GM18867 (cell line): ENCODE data around the gene ISLR.

Source experiments
- ATAC-seq: cut with Tn5 transposase; IDR thresholded peaks from one replicate; pipeline ENCODE4 v1.9.1; 2021; ENCODE audit warnings: mild to moderate bottlenecking, moderate library complexity; ENCODE audit not compliant: unreplicated experiment

ISLR gene

GRCh38 chr15:74170875-74171578 lies 2.5 kb upstream of the ISLR start:
- no peak for ATAC-seq

GRCh38 chr15:74171965-74172541 lies 1.5 kb upstream of the ISLR start:
- ATAC-seq: no peak

- ATAC-seq: no peak
Measured at GRCh38 chr15:74172701-74173379, 670 bp upstream of the ISLR start.

GRCh38 chr15:74174219-74174957 lies 878 bp downstream of the ISLR start:
- no peak for ATAC-seq

- no peak for ATAC-seq
Measured at GRCh38 chr15:74174958-74175253, 1.4 kb downstream of the ISLR start.

- no peak for ATAC-seq
Measured at GRCh38 chr15:74175271-74176191, 2.0 kb downstream of the ISLR start.

GRCh38 chr15:74176262-74177214 lies 3.0 kb downstream of the ISLR start:
- no peak for ATAC-seq

GRCh38 chr15:74178326-74179100 lies 5.0 kb downstream of the ISLR start:
- no peak for ATAC-seq

- no peak for ATAC-seq
Measured at GRCh38 chr15:74179101-74179841, 5.8 kb downstream of the ISLR start.

GRCh38 chr15:74179983-74180880 lies 6.7 kb downstream of the ISLR start:
- no peak for ATAC-seq

- no peak for ATAC-seq
Measured at GRCh38 chr15:74180881-74181602, 7.5 kb downstream of the ISLR start.

GRCh38 chr15:74182131-74182530 lies 8.6 kb downstream of the ISLR start:
- no peak for ATAC-seq

- no peak for ATAC-seq
Measured at GRCh38 chr15:74184582-74185091, 11.1 kb downstream of the ISLR start.

GRCh38 chr15:74185710-74186348 lies 12.3 kb downstream of the ISLR start:
- ATAC-seq: no peak

- ATAC-seq: no peak
Measured at GRCh38 chr15:74188216-74188615, 14.7 kb downstream of the ISLR start.

- no peak for ATAC-seq
Measured at GRCh38 chr15:74191798-74192197, 18.3 kb downstream of the ISLR start.
